Large intestine (tissue), 3 donors: Measurements from ENCODE around the gene PTX4. TPM values are rescaled to one million over a fixed set of nuclear protein-coding genes. Genes with fewer than 3 reads are reported as not detected.
A peak's percentile ranks its signal among the peaks of the same experiment; 100 is the strongest.

Experiments
- DNase-seq, 2 donors: peaks; one replicate each; pipeline versions ENCODE4 v3.0.0 to v3.0.0-alpha.2; 2013
- H3K27ac ChIP-seq: one replicate; pipeline ENCODE4 v1.5.1; 2013; ENCODE audit warnings: low read length
- H3K27me3 ChIP-seq: 2 replicates; pipeline ENCODE4 v1.6.1; 2013; ENCODE audit warnings: low read length; ENCODE audit not compliant: control insufficient read depth, insufficient read depth
- H3K36me3 ChIP-seq: 2 replicates; pipeline ENCODE4 v1.6.1; 2013; ENCODE audit warnings: low read length; ENCODE audit not compliant: control insufficient read depth, insufficient read depth
- H3K4me1 ChIP-seq: one replicate; pipeline ENCODE4 v1.6.1; 2013; ENCODE audit warnings: low read length; ENCODE audit not compliant: control insufficient read depth, insufficient read depth
- H3K4me3 ChIP-seq: one replicate; pipeline ENCODE4 v1.5.1; 2013; ENCODE audit warnings: low read length
- H3K9me3 ChIP-seq: one replicate; pipeline ENCODE4 v1.6.1; 2013; ENCODE audit warnings: mild to moderate bottlenecking, low read depth, low read length, moderate library complexity; ENCODE audit not compliant: control insufficient read depth
- WGBS: methylation state at CpG from one replicate; pipeline ENCODE4 v1.1.5; 2013; ENCODE audit warnings: low lambda C conversion rate; ENCODE audit not compliant: insufficient coverage; 5-methylcytosine and 5-hydroxymethylcytosine counted together
- polyA plus RNA-seq: library from polyadenylated mRNA; unstranded; fragments of 120-200 nt; gene quantifications from one replicate; pipeline ENCODE4 v1.2.1, GENCODE V29; 2013

Gene PTX4
- polyA plus RNA-seq, 1 donor: 0.19 TPM

- DNase-seq: no peak
Observed at GRCh38 chr16:1531638-1531910, 42.8 kb upstream of the PTX4 start.

GRCh38 chr16:1530883-1531637 is 42.3 kb upstream of the PTX4 start:
- WGBS: no CpG with 5 or more reads among the region's 35 CpGs
- no peak overlapping the region for H3K4me3 ChIP-seq
- H3K4me1 ChIP-seq: peaks cover 16% of the 10 kb centered on the region
- H3K27ac ChIP-seq: peak overlapping the region; percentile 73
- H3K36me3 ChIP-seq: peaks cover 4% of the 10 kb centered on the region
- no peaks in the 10 kb centered on the region for H3K27me3 ChIP-seq
- H3K9me3 ChIP-seq: no peaks in the 10 kb centered on the region
- DNase-seq: peak in 1 of 2 donors; percentile 49

More at GRCh38 chr16:1531638-1531910, 42.8 kb upstream of the PTX4 start:
- peaks cover 8% of the 10 kb centered on the region for H3K36me3 ChIP-seq
- H3K27ac ChIP-seq: peak overlapping the region; percentile 73
- H3K4me3 ChIP-seq: no peak overlapping the region
- WGBS: no CpG with 5 or more reads among the region's 14 CpGs
- H3K4me1 ChIP-seq: peaks cover 16% of the 10 kb centered on the region
- H3K27me3 ChIP-seq: no peaks in the 10 kb centered on the region
- H3K9me3 ChIP-seq: no peaks in the 10 kb centered on the region

GRCh38 chr16:1530349-1530882 is 41.7 kb upstream of the PTX4 start:
- H3K9me3 ChIP-seq: no peaks in the 10 kb centered on the region
- H3K27me3 ChIP-seq: no peaks in the 10 kb centered on the region
- no peaks in the 10 kb centered on the region for H3K36me3 ChIP-seq
- H3K27ac ChIP-seq: peak overlapping the region; percentile 73
- DNase-seq: no peak
- no peak overlapping the region for H3K4me3 ChIP-seq
- H3K4me1 ChIP-seq: peaks cover 13% of the 10 kb centered on the region
- WGBS: no CpG with 5 or more reads among the region's 27 CpGs

GRCh38 chr16:1528921-1529537 is 40.3 kb upstream of the PTX4 start:
- H3K36me3 ChIP-seq: peaks cover under 1% of the 10 kb centered on the region
- H3K4me1 ChIP-seq: peaks cover 11% of the 10 kb centered on the region
- H3K27ac ChIP-seq: no peak overlapping the region
- no peaks in the 10 kb centered on the region for H3K27me3 ChIP-seq
- H3K9me3 ChIP-seq: no peaks in the 10 kb centered on the region
- DNase-seq: no peak
- no CpG with 5 or more reads among the region's 29 CpGs for WGBS
- no peak overlapping the region for H3K4me3 ChIP-seq

- DNase-seq: peak in 1 of 2 donors; percentile 29
- WGBS: no CpG with 5 or more reads among the region's 42 CpGs
- Histone ChIP-seq H3K9me3 (no peaks in the 10 kb centered on the region), H3K4me3 (no peak overlapping the region), H3K27me3 (no peaks in the 10 kb centered on the region), H3K27ac (no peak overlapping the region), H3K4me1 (peaks cover 11% of the 10 kb centered on the region), H3K36me3 (peaks cover 6% of the 10 kb centered on the region)
Observed at GRCh38 chr16:1527836-1528811, 39.4 kb upstream of the PTX4 start.

GRCh38 chr16:1526608-1527555 is 38.1 kb upstream of the PTX4 start:
- Histone ChIP-seq H3K27ac (no peak overlapping the region), H3K4me1 (peaks cover 7% of the 10 kb centered on the region), H3K36me3 (peaks cover 12% of the 10 kb centered on the region), H3K9me3 (no peaks in the 10 kb centered on the region), H3K4me3 (no peak overlapping the region), H3K27me3 (no peaks in the 10 kb centered on the region)
- DNase-seq: no peak
- WGBS: no CpG with 5 or more reads among the region's 38 CpGs

- Histone ChIP-seq H3K4me3 (no peak overlapping the region), H3K36me3 (peaks cover 12% of the 10 kb centered on the region), H3K4me1 (no peaks in the 10 kb centered on the region), H3K27me3 (no peaks in the 10 kb centered on the region), H3K9me3 (no peaks in the 10 kb centered on the region), H3K27ac (no peak overlapping the region)
- WGBS: no CpG with 5 or more reads among the region's 44 CpGs
- no peak for DNase-seq
Observed at GRCh38 chr16:1525871-1526607, 37.3 kb upstream of the PTX4 start.

GRCh38 chr16:1524366-1524765 is 35.6 kb upstream of the PTX4 start:
- no peak overlapping the region for H3K4me3 ChIP-seq
- H3K4me1 ChIP-seq: no peaks in the 10 kb centered on the region
- H3K36me3 ChIP-seq: peaks cover 25% of the 10 kb centered on the region
- WGBS: no CpG with 5 or more reads among the region's 26 CpGs
- H3K27ac ChIP-seq: no peak overlapping the region
- H3K9me3 ChIP-seq: no peaks in the 10 kb centered on the region
- H3K27me3 ChIP-seq: no peaks in the 10 kb centered on the region
- DNase-seq: no peak

- no peaks in the 10 kb centered on the region for H3K4me1 ChIP-seq
- no peak for DNase-seq
- H3K36me3 ChIP-seq: peaks cover 28% of the 10 kb centered on the region
- no peak overlapping the region for H3K4me3 ChIP-seq
- H3K27ac ChIP-seq: no peak overlapping the region
- WGBS: no CpG with 5 or more reads among the region's 30 CpGs
- no peaks in the 10 kb centered on the region for H3K27me3 ChIP-seq
- no peaks in the 10 kb centered on the region for H3K9me3 ChIP-seq
Observed at GRCh38 chr16:1523581-1524245, 35.0 kb upstream of the PTX4 start.
